Activated CD8-positive, alpha-beta memory T cell treated with anti-CD3 and anti-CD28 coated beads for 24 hours (primary cell): ENCODE measurements around the gene SCN2A.

ENCODE experiments used
- DNase-seq: peaks from one replicate; pipeline ENCODE4 v3.0.0-alpha.2; 2020

SCN2A gene

GRCh38 chr2:165427686-165428085 is 188.5 kb downstream of the SCN2A start:
- no peak for DNase-seq

DNA sequence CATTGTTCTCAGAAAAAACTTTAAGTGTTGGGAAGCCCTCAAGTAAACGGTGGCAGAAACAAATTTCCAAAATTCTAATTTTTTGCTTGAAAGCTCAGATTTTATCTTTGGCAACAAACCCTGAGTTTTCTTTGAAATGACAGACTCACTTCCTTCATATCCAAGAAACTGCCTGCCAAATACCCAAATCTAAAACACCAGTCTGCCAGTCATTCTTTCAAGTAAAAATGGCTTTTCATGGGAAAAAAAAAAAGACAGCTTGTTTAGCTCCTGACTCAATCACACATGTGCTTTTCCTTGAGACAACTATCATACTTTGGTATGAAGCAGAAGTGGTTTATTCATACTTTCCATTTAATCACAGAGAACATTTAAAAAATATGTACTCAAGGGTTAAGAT is 189.7 kb downstream of the SCN2A start:
- no peak for DNase-seq

GRCh38 chr2:165431014-165431413 is 191.8 kb downstream of the SCN2A start:
- DNase-seq, result no peak

- no peak for DNase-seq
Measured at GRCh38 chr2:165432234-165432966, 193.2 kb downstream of the SCN2A start.

DNA sequence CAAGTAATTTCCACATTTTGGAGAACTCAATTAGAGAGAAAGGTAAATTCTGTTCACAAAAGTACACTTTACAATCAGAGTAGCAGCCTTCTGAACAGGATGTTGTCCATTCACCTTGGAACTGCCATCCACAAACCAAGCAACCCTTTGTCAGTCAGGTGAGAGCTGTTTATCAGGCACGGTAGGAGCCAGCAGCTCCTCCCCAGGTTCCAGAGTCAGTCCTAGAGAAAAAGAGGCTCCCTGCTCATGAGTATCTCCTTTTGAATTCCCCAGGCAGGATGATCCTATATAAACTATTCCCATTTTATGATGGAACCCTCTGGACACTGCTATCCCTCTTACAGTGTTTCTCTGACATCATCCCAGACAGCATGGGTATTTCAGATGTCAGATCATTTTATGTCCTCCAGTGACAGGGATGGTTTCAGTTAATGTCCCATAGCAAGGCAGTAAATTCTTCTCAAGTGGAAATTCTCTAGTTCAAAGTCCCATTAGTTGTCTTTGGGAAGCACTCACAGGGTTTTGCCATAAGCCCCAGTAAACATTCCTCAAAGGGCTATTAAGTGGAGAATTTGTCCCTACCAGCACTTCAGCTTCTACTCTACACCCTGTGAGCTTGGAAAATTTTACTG is 195.8 kb downstream of the SCN2A start:
- DNase-seq, result no peak

GRCh38 chr2:165435611-165436010 is 196.4 kb downstream of the SCN2A start:
- DNase-seq, result no peak

- DNase-seq, result no peak
Measured at GRCh38 chr2:165436559-165436958, 197.3 kb downstream of the SCN2A start.

- no peak for DNase-seq
Measured at GRCh38 chr2:165440367-165440766, 201.2 kb downstream of the SCN2A start.
